Activated CD8-positive, alpha-beta T cell treated with anti-CD3 and anti-CD28 coated beads, Interleukin-2, amount 10 ng/mL, durations not matched to agents 7 days and 5 days (primary cell): Measurements from ENCODE around the gene GALR2. TPM values are rescaled to one million over a fixed set of nuclear protein-coding genes. Genes with fewer than 3 reads are reported as not detected.

Source experiments
- ATAC-seq: fragments of 150-1000 bp; cut with Tn5 transposase; one replicate; pipeline ENCODE4 v1.10.0; 2021; ENCODE audit warnings: moderate library complexity
- CTCF ChIA-PET: fragments of 350-600 bp; sonication (Branson Sonifier 250); formaldehyde crosslinking; loops from one replicate; lab custom pipeline; 2021; ENCODE audit warnings: antibody characterized with exemption; lab: Charles Lee
- POLR2A ChIA-PET: fragments of 350-600 bp; sonication (Branson Sonifier 250); formaldehyde crosslinking; loops from one replicate; lab custom pipeline; 2021; ENCODE audit warnings: antibody characterized with exemption; lab: Charles Lee
- DNase-seq: peaks from one replicate; pipeline ENCODE4 v3.0.0-alpha.2; 2020
- H3K27ac Mint-ChIP-seq: one replicate; pipeline ENCODE4 v1.8.0; 2021; ENCODE audit warnings: mild to moderate bottlenecking, mixed read lengths
- H3K27me3 Mint-ChIP-seq: one replicate; pipeline ENCODE4 v1.8.0; 2021; ENCODE audit warnings: low read depth, mixed read lengths
- H3K36me3 Mint-ChIP-seq: one replicate; pipeline ENCODE4 v1.8.0; 2021; ENCODE audit warnings: low read depth, mixed read lengths
- H3K4me1 Mint-ChIP-seq: one replicate; pipeline ENCODE4 v1.8.0; 2021; ENCODE audit warnings: low read depth, mixed read lengths
- H3K4me3 Mint-ChIP-seq: one replicate; pipeline ENCODE4 v1.8.0; 2021; ENCODE audit warnings: mild to moderate bottlenecking, mixed read lengths
- H3K9me3 Mint-ChIP-seq: one replicate; pipeline ENCODE4 v1.8.0; 2022; ENCODE audit warnings: mixed read lengths; ENCODE audit not compliant: insufficient read depth
- total RNA-seq, 2 experiments: library from RNA; stranded (reverse); gene quantifications; one replicate each; pipeline ENCODE4 v1.2.3, GENCODE V29; 2021

Gene GALR2
- total RNA-seq, 2 experiments from 2014 or later, result 0.18 TPM; not detected in 1

GRCh38 chr17:76079956-76080767, 5.6 kb downstream of the GALR2 start:
- ATAC-seq, result no peak
- Mint-ChIP-seq H3K27me3 (peaks cover 42% of the 10 kb centered on the region), H3K4me3 (no peak overlapping the region), H3K27ac (no peak overlapping the region), H3K4me1 (peaks cover 24% of the 10 kb centered on the region), H3K36me3 (peaks cover 13% of the 10 kb centered on the region), H3K9me3 (no peaks in the 10 kb centered on the region)
- DNase-seq, result no peak
- POLR2A ChIA-PET, result interaction anchor here (0.8 to 1.6 kb wide), 5 partner anchors 9 to 139 kb away, joined by 3 to 8 read pairs (median 4); partner anchors contain the start of gene FBF1
- CTCF ChIA-PET, result interaction anchor here (1.0 to 1.5 kb wide), 5 partner anchors 9 to 200 kb away, joined by 3 to 7 read pairs (median 5); no protein-coding TSS in a partner anchor

- H3K36me3 Mint-ChIP-seq, result peaks cover 13% of the 10 kb centered on the region
- no peak overlapping the region for H3K27ac Mint-ChIP-seq
- H3K4me3 Mint-ChIP-seq, result no peak overlapping the region
- ATAC-seq (no peak), DNase-seq (no peak)
- peaks cover 18% of the 10 kb centered on the region for H3K4me1 Mint-ChIP-seq
- H3K27me3 Mint-ChIP-seq, result peaks cover 36% of the 10 kb centered on the region
- ChIA-PET POLR2A (interaction anchor here (0.9 to 1.6 kb wide), 3 partner anchors 11 to 140 kb away, joined by 3 to 8 read pairs (median 5); partner anchors contain the start of gene FBF1), CTCF (interaction anchor here (1.3 to 1.5 kb wide), 3 partner anchors 26 to 67 kb away, joined by 3 to 7 read pairs (median 3); no protein-coding TSS in a partner anchor)
- H3K9me3 Mint-ChIP-seq, result no peaks in the 10 kb centered on the region
Observed at GRCh38 chr17:76080768-76081287, 6.2 kb downstream of the GALR2 start.

GRCh38 chr17:76081295-76082210, 7.0 kb downstream of the GALR2 start:
- Mint-ChIP-seq H3K27me3 (peaks cover 28% of the 10 kb centered on the region), H3K4me3 (no peak overlapping the region), H3K9me3 (no peaks in the 10 kb centered on the region), H3K4me1 (peaks cover 12% of the 10 kb centered on the region), H3K36me3 (peaks cover 13% of the 10 kb centered on the region), H3K27ac (no peak overlapping the region)
- POLR2A ChIA-PET, result interaction anchor here (1.6 kb wide), 1 partner anchor 11 kb away, joined by 8 read pairs; no protein-coding TSS in a partner anchor
- DNase-seq (no peak), ATAC-seq (no peak)
- CTCF ChIA-PET, result interaction anchor here (0.9 kb wide), 1 partner anchor 68 kb away, joined by 5 read pairs; no protein-coding TSS in a partner anchor

- H3K4me1 Mint-ChIP-seq, result peaks cover 3% of the 10 kb centered on the region
- POLR2A ChIA-PET, result no interaction called here
- no peaks in the 10 kb centered on the region for H3K9me3 Mint-ChIP-seq
- H3K36me3 Mint-ChIP-seq, result peaks cover 14% of the 10 kb centered on the region
- no peak for DNase-seq
- no peak overlapping the region for H3K27ac Mint-ChIP-seq
- no peak overlapping the region for H3K4me3 Mint-ChIP-seq
- peaks cover 18% of the 10 kb centered on the region for H3K27me3 Mint-ChIP-seq
- ATAC-seq, result no peak
- CTCF ChIA-PET, result interaction anchor here (0.9 kb wide), 1 partner anchor 69 kb away, joined by 5 read pairs; no protein-coding TSS in a partner anchor
Observed at GRCh38 chr17:76082326-76083251, 8.0 kb downstream of the GALR2 start.

- DNase-seq, result no peak
- H3K27ac Mint-ChIP-seq, result no peak overlapping the region
- H3K4me3 Mint-ChIP-seq, result no peak overlapping the region
- peaks cover 10% of the 10 kb centered on the region for H3K27me3 Mint-ChIP-seq
- no peak for ATAC-seq
- no peaks in the 10 kb centered on the region for H3K9me3 Mint-ChIP-seq
- ChIA-PET CTCF (no interaction called here), POLR2A (no interaction called here)
- peaks cover 22% of the 10 kb centered on the region for H3K36me3 Mint-ChIP-seq
- H3K4me1 Mint-ChIP-seq, result no peaks in the 10 kb centered on the region
Observed at GRCh38 chr17:76083536-76084182, 9.1 kb downstream of the GALR2 start.

GRCh38 chr17:76085066-76085730, 10.6 kb downstream of the GALR2 start:
- ATAC-seq (no peak), DNase-seq (no peak)
- ChIA-PET POLR2A (interaction anchor here (0.6 kb wide), 1 partner anchor 180 kb away, joined by 3 read pairs; the partner anchor contains the start of gene UBALD2), CTCF (interaction anchor here (1.8 kb wide), 1 partner anchor 214 kb away, joined by 4 read pairs; no protein-coding TSS in a partner anchor)
- H3K27me3 Mint-ChIP-seq, result no peaks in the 10 kb centered on the region
- H3K9me3 Mint-ChIP-seq, result no peaks in the 10 kb centered on the region
- H3K4me3 Mint-ChIP-seq, result no peak overlapping the region
- H3K36me3 Mint-ChIP-seq, result peaks cover 24% of the 10 kb centered on the region
- H3K27ac Mint-ChIP-seq, result no peak overlapping the region
- no peaks in the 10 kb centered on the region for H3K4me1 Mint-ChIP-seq

- ChIA-PET CTCF (interaction anchor here (1.3 to 1.8 kb wide), 2 partner anchors 80 to 213 kb away, joined by 3 to 4 read pairs; no protein-coding TSS in a partner anchor), POLR2A (no interaction called here)
- no peaks in the 10 kb centered on the region for H3K4me1 Mint-ChIP-seq
- ATAC-seq, result no peak
- no peaks in the 10 kb centered on the region for H3K9me3 Mint-ChIP-seq
- H3K36me3 Mint-ChIP-seq, result peaks cover 24% of the 10 kb centered on the region
- H3K4me3 Mint-ChIP-seq, result no peak overlapping the region
- no peaks in the 10 kb centered on the region for H3K27me3 Mint-ChIP-seq
- no peak overlapping the region for H3K27ac Mint-ChIP-seq
- DNase-seq, result no peak
Observed at GRCh38 chr17:76085731-76086366, 11.3 kb downstream of the GALR2 start.

- POLR2A ChIA-PET, result no interaction called here
- Mint-ChIP-seq H3K4me1 (no peaks in the 10 kb centered on the region), H3K36me3 (peaks cover 26% of the 10 kb centered on the region), H3K4me3 (no peak overlapping the region), H3K27me3 (no peaks in the 10 kb centered on the region), H3K9me3 (no peaks in the 10 kb centered on the region), H3K27ac (no peak overlapping the region)
- ATAC-seq (no peak), DNase-seq (no peak)
- CTCF ChIA-PET, result interaction anchor here (1.3 to 1.8 kb wide), 2 partner anchors 81 to 213 kb away, joined by 3 to 4 read pairs; no protein-coding TSS in a partner anchor
Observed at GRCh38 chr17:76086384-76086783, 11.8 kb downstream of the GALR2 start.

- POLR2A ChIA-PET, result no interaction called here
- peaks cover 2% of the 10 kb centered on the region for H3K4me1 Mint-ChIP-seq
- H3K36me3 Mint-ChIP-seq, result peaks cover 27% of the 10 kb centered on the region
Observed at GRCh38 chr17:76087531-76087930, 12.9 kb downstream of the GALR2 start.

More at GRCh38 chr17:76087531-76087930, 12.9 kb downstream of the GALR2 start:
- Mint-ChIP-seq H3K4me3 (no peak overlapping the region), H3K27me3 (no peaks in the 10 kb centered on the region), H3K27ac (no peak overlapping the region), H3K9me3 (no peaks in the 10 kb centered on the region)
- DNase-seq (no peak), ATAC-seq (no peak)
- CTCF ChIA-PET, result interaction anchor here (0.6 kb wide), 1 partner anchor 229 kb away, joined by 3 read pairs; no protein-coding TSS in a partner anchor
